HAP-1 (cell line): ENCODE results near the gene POLR2L.

Source experiments
- DNase-seq, 2 experiments: peaks; one replicate each; pipeline ENCODE4 v3.0.0-alpha.2; 2016 to 2020; ENCODE audit warnings: low spot score in 2 of 2
- H3K27me3 ChIP-seq: fragments of 250-450 bp; sonication (Bioruptor Pico); 2 replicates; pipeline ENCODE4 v1.5.1; 2020; ENCODE audit warnings: low read depth, mild to moderate bottlenecking, moderate library complexity
- H3K36me3 ChIP-seq: fragments of 250-450 bp; sonication (Bioruptor Pico); replicated peaks from 2 replicates; pipeline ENCODE4 v1.5.1; 2020; ENCODE audit warnings: mild to moderate bottlenecking
- H3K4me1 ChIP-seq: fragments of 250-450 bp; sonication (Bioruptor Pico); 2 replicates; pipeline ENCODE4 v1.5.1; 2020; ENCODE audit warnings: mild to moderate bottlenecking
- H3K4me3 ChIP-seq: fragments of 250-450 bp; sonication (Bioruptor Pico); 2 replicates; pipeline ENCODE4 v1.5.1; 2020; ENCODE audit warnings: mild to moderate bottlenecking, moderate library complexity
- H3K9me3 ChIP-seq: fragments of 250-450 bp; sonication (Bioruptor Pico); 2 replicates; pipeline ENCODE4 v1.5.1; 2020; ENCODE audit warnings: mild to moderate bottlenecking, moderate library complexity
- in situ Hi-C: fragments of 300-500 bp; cut with MboI; formaldehyde crosslinking; loops from 3 replicates; pipeline ENCODE4 v1.14.3; 2020; ENCODE audit warnings: low sequenced_read_pairs, inconsistent platforms, mixed read lengths

Gene POLR2L

DNA sequence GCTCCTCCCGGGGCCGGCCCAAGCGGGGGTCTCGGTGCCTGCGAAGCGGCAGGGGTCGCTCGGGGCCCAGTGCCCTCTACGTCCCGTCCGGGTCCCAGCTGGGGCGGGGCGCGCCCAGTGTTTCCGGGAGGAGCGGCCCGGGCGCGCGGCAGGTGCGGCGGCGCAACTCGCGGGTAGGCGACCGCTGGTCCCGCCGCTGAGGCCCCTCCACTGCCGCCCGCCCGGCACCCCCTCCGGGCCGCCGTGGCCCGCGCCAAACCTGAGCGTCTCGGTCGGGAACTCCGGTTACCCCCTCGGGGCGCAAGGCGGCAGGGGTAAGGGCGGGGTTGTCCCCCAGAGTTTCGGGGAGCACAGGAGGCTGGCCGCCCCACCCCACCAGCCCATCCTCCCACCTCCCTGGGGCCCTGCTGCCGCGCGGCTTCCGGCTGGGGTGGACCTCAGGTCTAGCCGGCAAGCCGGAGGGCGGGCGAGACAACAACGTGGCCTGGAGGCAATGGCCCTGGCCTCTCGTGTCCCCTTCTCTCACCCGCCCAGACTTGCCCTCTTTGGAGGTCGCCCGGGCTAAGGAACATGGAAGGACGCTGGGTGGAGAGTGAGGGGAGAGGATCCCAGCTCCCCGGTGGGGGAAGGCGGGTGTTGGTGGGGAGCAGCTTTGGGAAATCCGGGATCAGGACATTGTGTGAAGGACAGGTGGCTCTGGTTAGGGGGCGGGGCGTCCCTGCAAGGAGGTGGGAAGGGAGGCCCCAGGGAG is 15.0 kb downstream of the POLR2L start:
- 0 out of 2 replicates have a peak, but pooled peaks cover 8% of the 10 kb centered on the region for H3K36me3 ChIP-seq
- no peaks in the 10 kb centered on the region for H3K27me3 ChIP-seq
- in situ Hi-C loops: no loop called here
- peak overlapping the region; percentile 33 for H3K4me3 ChIP-seq
- H3K4me1 ChIP-seq: peaks cover 35% of the 10 kb centered on the region
- peak in 1 of 2 experiments; percentile 79 for DNase-seq
- H3K9me3 ChIP-seq: no peaks in the 10 kb centered on the region

DNA sequence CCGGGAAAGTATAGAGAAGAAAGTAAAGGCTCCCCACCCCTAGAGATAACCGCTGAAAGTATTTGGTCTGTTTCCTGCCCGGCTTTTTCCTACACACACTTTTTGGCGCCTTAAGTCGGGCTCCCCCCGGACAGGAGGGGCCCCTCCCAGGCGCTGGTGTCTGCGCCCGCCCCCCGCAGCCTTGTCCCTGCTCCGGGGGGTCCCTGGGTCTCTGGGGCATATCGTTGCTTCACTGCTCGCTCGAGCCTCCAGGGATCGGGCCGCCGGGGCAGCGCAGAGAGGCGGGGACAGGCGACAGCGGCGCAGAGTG is 15.5 kb downstream of the POLR2L start:
- peaks cover 31% of the 10 kb centered on the region for H3K4me1 ChIP-seq
- in situ Hi-C loops: no loop called here
- no peak for DNase-seq
- peak overlapping the region; percentile 33 for H3K4me3 ChIP-seq
- H3K36me3 ChIP-seq: 0 out of 2 replicates have a peak, but pooled peaks cover 8% of the 10 kb centered on the region
- H3K27me3 ChIP-seq: no peaks in the 10 kb centered on the region
- no peaks in the 10 kb centered on the region for H3K9me3 ChIP-seq

DNA sequence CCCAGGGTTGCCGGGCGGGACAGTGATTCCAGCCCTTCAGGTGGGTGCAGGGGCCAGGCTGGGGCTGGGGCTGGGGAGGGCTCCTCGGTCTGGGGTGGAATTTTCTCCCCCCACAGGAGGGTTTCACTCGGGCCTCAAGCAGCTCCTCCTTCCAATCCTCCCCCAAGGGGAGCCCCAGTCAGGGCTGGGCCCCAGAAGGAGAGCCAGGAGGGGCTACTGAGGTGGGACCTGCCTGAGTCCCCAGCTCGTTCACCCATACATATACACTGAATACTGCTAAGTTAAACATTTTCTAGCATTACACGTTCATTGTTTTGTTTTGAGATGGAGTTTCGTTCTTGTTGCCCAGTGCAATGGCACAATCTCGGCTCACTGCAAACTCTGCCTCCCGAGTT is 16.1 kb downstream of the POLR2L start:
- in situ Hi-C loops: no loop called here
- DNase-seq: no peak
- H3K4me3 ChIP-seq: no peak overlapping the region
- no peaks in the 10 kb centered on the region for H3K27me3 ChIP-seq
- peaks cover 8% of the 10 kb centered on the region; the same call in 1 of the 2 replicates for H3K36me3 ChIP-seq
- H3K4me1 ChIP-seq: peaks cover 25% of the 10 kb centered on the region
- no peaks in the 10 kb centered on the region for H3K9me3 ChIP-seq

DNA sequence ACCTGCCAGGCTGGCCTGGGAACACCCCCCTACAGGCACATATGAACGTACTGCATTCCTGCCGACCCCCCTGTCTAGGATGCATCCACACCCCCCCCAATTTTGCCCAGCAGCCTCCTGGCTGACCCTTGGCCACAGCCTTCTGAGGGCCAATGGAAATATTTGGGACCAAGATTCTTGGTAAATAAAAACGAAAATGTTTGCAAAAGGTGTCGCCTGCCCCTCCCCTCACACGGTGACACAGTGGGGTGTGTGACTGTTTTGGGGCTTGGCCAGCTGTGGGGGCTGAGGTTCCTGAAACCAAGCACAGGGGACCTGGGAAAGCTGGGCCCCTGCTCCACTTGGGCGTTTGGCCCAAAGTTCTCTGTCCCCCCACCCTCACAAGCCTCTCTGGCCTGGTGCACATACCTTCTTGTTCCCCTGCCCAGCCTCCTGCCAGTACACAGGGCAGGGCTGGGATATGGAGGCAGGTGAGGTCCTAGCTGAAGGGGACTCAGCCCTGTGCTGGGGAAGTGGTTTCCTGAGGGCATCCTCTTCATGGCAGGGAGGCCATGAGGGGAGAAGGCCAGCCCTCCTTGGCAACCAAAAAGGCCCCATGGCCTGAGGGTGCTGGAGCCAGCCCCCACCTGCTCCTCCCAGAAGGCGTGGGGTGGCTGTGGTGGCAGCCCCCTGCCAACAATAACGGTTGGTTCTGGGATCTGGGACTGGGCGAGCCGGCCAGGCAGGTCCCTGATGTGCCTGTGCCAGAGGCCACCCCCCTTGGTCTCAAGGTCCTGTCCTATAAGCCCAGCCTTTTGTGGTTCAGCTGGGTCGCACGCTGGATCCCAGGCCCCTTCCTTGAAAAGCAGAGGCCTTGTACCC is 16.7 kb downstream of the POLR2L start:
- Histone ChIP-seq H3K4me3 (no peak overlapping the region), H3K9me3 (no peaks in the 10 kb centered on the region), H3K4me1 (peaks cover 19% of the 10 kb centered on the region), H3K27me3 (no peaks in the 10 kb centered on the region), H3K36me3 (peaks cover 8% of the 10 kb centered on the region; the same call in 1 of the 2 replicates)
- no peak for DNase-seq
- in situ Hi-C loops: no loop called here

DNA sequence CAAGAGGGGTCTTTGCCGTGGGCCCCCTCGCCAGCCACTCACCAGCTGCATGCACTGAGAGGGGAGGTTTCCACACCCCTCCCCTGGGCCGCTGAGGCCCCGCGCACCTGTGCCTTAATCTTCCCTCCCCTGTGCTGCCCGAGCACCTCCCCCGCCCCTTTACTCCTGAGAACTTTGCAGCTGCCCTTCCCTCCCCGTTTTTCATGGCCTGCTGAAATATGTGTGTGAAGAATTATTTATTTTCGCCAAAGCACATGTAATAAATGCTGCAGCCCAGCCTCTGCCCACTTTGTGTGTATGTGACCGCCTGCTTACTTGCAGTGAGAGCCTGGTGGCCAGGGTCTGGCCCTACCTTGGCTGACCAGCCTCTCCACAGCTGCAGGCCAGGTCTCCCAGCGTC is 17.4 kb downstream of the POLR2L start:
- in situ Hi-C loops: no loop called here
- peaks cover 8% of the 10 kb centered on the region; the same call in 1 of the 2 replicates for H3K36me3 ChIP-seq
- H3K4me1 ChIP-seq: peaks cover 19% of the 10 kb centered on the region
- DNase-seq: no peak
- no peak overlapping the region for H3K4me3 ChIP-seq
- H3K27me3 ChIP-seq: no peaks in the 10 kb centered on the region
- no peaks in the 10 kb centered on the region for H3K9me3 ChIP-seq

DNA sequence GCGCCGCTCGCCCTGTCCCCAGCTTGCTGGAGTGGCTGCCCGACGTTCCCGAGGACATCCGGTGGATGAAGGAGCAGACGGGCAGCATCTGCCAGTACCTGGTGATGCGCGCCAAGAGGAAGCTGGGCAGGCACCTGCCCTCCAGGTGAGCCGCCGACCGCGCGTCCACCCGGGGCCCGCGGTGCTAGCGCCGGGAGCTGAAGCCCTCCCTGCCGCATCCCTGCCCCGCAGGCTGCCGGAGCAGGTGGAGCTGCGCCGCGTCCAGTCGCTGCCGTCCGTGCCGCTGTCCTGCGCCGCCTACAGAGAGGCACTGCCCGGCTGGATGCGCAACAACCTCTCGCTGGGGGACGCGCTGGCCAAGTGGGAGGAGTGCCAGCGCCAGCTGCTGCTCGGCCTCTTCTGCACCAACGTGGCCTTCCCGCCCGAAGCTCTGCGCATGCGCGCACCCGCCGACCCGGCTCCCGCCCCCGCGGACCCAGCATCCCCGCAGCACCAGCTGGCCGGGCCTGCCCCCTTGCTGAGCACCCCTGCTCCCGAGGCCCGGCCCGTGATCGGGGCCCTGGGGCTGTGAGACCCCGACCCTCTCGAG is 17.9 kb downstream of the POLR2L start:
- Histone ChIP-seq H3K4me1 (peaks cover 16% of the 10 kb centered on the region), H3K9me3 (no peaks in the 10 kb centered on the region), H3K4me3 (no peak overlapping the region), H3K27me3 (no peaks in the 10 kb centered on the region), H3K36me3 (peaks cover 8% of the 10 kb centered on the region; the same call in 1 of the 2 replicates)
- in situ Hi-C loops: no loop called here
- no peak for DNase-seq

DNA sequence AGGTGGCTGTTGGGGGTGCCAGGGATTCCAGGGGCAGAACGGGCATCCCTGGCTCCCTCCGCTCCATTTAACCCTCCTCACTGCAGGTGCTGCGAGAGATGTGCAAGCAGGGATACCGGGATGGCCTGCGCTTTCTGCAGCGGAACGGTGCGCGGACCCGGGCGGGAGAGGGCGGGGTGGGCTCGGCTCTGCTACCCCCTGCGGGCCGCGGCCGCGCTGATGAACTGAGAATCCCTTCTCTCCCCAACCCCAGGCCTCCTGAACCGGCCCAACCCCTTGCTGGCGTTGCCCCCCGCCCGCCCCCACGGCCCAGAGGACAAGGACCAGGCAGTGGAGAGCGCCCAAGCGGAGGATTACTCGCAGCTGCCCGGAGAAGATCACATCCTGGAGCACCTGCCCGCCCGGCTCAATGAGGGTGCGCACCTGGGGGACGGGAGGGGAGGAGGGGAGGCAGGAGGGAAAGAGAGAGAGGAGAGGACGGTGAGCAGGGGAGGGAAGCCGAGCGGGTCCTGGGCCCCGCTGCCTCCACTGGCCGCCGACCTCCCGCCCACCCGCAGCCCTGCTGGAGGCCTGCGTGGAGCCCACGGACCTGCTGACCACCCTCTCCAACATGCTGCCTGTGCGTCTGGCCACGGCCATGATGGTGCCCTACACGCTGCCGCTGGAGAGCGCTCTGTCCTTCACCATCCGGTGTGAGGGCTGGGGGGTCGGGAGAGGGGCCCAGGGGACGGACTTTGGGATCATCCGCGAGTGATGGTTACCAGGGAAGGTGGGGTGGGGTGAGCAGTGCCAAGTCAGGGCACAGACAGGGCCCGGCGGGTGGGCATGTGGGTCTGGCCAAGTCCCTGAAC is 18.7 kb downstream of the POLR2L start:
- Histone ChIP-seq H3K4me3 (no peak overlapping the region), H3K36me3 (peaks cover 8% of the 10 kb centered on the region; the same call in 1 of the 2 replicates), H3K9me3 (no peaks in the 10 kb centered on the region), H3K27me3 (no peaks in the 10 kb centered on the region), H3K4me1 (peaks cover 20% of the 10 kb centered on the region)
- no peak for DNase-seq
- in situ Hi-C loops: no loop called here

DNA sequence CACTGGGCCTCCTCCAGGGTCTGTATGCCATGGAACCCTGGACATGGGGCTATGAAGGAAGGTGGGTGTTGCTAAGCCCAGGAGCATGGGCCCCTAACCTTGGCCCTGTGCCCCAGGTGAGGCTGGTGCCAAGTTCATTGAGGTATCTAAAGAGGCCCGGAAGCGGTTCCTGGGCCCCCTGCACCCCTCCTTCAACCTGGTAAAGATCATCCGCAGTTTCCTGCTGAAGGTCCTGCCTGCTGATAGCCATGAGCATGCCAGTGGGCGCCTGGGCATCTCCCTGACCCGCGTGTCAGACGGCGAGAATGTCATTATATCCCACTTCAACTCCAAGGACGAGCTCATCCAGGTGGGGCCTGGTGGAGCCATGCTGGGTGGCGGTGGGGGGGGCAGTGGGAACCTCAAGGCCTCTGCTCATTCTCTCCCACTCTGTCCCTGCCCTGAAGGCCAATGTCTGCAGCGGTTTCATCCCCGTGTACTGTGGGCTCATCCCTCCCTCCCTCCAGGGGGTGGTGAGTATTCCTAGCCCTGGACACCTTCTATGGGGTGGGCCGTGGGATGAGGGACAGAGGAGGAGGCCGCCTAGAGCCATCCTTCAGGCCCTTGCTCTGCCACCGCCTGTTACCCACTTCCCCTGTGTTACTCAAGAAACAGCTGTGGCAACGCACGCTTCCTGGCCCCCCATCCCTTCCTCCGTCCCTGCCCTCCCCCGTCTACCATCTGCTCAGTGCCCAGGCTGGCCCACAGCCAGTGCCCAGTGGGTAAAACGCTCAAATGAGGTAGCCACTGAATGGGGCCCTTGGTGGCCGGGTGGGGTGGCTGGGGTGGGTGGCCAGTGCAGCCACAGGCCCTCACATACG is 20.6 kb downstream of the POLR2L start:
- Histone ChIP-seq H3K9me3 (no peaks in the 10 kb centered on the region), H3K4me1 (peaks cover 10% of the 10 kb centered on the region), H3K27me3 (no peaks in the 10 kb centered on the region), H3K4me3 (no peak overlapping the region), H3K36me3 (peaks cover 8% of the 10 kb centered on the region; the same call in 1 of the 2 replicates)
- DNase-seq: no peak
- in situ Hi-C loops: no loop called here

DNA sequence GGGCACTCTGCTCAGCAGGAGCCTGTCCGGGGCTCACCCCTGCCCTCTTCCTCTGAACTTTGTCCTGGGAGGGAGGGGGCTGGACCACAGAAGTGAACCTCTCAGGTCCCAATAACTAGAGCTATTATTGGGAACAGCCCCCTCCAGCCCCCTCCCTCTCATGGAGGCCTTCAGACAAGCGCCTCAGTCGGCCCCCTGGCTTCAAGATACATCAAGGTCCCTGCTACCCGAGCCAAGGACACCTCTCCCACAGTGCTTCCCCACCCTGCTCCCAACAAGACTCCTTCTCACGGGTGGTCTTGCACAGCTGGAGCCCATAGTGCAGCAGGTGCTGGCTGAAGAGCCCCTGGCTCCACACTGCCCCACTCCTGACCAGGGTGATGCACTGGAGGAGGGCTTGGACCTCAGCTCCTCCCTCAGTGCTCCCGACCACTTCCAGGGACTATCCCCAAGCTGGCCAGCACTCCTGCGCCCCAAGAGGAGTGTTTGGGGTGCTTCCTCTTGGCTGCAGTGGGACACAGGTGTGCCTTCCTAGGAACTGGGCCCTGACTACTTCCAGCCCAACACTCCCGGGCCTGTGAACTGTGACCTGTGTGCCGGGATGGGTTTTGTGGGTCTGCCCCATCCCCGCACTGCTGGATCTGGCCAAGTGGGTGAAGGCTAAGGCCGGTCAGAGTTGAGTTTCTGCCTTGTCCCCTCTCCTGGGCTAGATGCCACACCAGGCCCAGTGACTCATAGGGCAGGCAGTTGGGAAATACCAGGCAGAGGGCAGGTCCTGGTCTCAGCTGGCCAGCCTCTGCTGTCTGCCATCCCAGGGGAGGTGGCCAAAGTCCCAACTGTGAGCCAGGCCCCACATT is 21.4 kb downstream of the POLR2L start:
- H3K4me1 ChIP-seq: peaks cover 6% of the 10 kb centered on the region; the same call in 1 of the 2 replicates
- H3K27me3 ChIP-seq: no peaks in the 10 kb centered on the region
- no peak for DNase-seq
- H3K36me3 ChIP-seq: peaks cover 8% of the 10 kb centered on the region; the same call in 1 of the 2 replicates
- peak overlapping the region; percentile 56 for H3K4me3 ChIP-seq
- no peaks in the 10 kb centered on the region for H3K9me3 ChIP-seq
- in situ Hi-C loops: no loop called here

DNA sequence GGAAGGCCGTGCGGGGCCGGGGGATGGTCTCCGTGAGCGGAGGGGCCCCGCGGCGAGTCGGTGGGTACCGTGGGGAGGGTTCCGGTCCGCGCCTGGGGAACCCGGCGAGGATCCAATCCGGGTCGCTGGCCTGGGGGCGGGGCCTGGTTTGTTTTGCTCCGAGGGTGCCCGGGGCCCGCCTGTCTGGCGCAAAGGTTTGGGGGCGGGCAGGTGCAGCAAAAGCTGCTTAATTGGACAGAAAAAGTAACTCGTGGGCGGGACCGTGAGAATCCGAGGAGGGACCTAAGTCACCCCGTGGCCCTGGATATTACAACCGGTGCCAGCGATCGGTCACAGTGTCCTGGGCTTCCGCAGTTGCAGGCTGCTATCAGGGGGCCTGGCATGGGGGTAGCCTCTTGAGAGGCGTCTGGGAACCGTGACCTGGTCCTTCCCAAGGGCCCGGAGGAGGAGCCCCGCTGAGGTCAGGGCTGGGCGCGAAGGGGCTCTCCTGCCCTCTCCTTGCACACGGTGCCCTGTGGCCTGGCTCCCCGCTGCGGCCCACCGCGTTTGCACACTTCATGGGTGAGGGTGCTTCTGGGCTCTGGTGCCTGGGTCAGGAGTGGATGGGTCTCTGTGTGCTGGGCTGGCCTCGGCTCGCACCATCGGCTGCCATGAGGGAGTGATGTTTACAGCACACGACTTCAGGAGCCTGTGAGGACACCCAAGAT is 22.2 kb downstream of the POLR2L start:
- peaks cover 6% of the 10 kb centered on the region; the same call in 1 of the 2 replicates for H3K4me1 ChIP-seq
- H3K36me3 ChIP-seq: peaks cover 4% of the 10 kb centered on the region; the same call in 1 of the 2 replicates
- DNase-seq: peak; percentile 86 to 95
- H3K27me3 ChIP-seq: no peaks in the 10 kb centered on the region
- peak overlapping the region; percentile 56 for H3K4me3 ChIP-seq
- in situ Hi-C loops: no loop called here
- H3K9me3 ChIP-seq: no peaks in the 10 kb centered on the region

DNA sequence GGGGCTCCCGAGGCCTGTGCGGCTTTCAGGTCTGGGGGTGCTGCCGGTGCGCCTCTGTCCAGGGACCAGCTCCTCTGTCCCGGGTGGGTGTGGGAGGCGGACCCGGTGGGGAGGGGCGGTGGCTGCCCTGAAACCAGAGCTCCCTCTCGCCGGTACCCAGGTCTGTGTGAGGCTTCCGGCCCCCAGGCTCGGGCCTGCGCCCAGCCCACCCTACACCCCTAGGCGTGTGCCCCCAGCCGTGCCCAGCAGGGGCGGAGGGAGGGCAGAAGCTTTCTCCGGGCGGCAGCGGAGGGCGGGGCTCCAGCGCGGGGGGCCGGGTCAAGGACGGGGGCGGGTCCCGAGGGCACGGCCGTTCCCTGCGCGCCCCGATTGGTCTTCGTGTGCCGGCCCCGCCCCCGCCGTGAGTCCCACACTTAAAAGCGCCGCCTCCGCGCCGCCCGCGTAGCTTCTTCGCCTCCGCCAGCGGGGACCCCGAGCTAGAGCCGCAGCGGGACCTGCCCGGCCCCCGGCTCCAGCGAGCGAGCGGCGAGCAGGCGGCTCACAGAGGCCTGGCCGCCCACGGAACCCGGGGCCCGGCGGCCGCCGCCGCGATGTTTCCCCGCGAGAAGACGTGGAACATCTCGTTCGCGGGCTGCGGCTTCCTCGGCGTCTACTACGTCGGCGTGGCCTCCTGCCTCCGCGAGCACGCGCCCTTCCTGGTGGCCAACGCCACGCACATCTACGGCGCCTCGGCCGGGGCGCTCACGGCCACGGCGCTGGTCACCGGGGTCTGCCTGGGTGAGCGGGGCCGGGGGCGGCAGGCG is 23.0 kb downstream of the POLR2L start:
- peak overlapping the region; percentile 56 for H3K4me3 ChIP-seq
- peaks cover 4% of the 10 kb centered on the region; the same call in 1 of the 2 replicates for H3K36me3 ChIP-seq
- in situ Hi-C loops: no loop called here
- peaks cover 6% of the 10 kb centered on the region; the same call in 1 of the 2 replicates for H3K4me1 ChIP-seq
- DNase-seq: peak; percentile 89 to 96
- no peaks in the 10 kb centered on the region for H3K27me3 ChIP-seq
- H3K9me3 ChIP-seq: no peaks in the 10 kb centered on the region
